HepG2 (cell line): ENCODE measurements around the gene ACCSL. TPM values are rescaled to one million over a fixed set of nuclear protein-coding genes. Genes with fewer than 3 reads are reported as not detected.

Source experiments
- ASH2L ChIP-seq: fragments of 300-600, 200-600 bp; sonication (generic); IDR thresholded peaks from 2 replicates; pipeline ENCODE4 v1.7.0; 2017; ENCODE audit warnings: low read depth, mild to moderate bottlenecking, moderate library complexity, mixed read lengths, low read length; ENCODE audit not compliant: insufficient read length
- EEA1 ChIP-seq: sonication (generic); formaldehyde crosslinking; IDR thresholded peaks from 2 replicates; pipeline ENCODE4 v1.5.1; 2020; ENCODE audit warnings: mild to moderate bottlenecking, missing genetic modification reagents, borderline replicate concordance
- JUNB ChIP-seq: sonication (generic); formaldehyde crosslinking; IDR thresholded peaks from 2 replicates; pipeline ENCODE4 v1.8.0; 2022; ENCODE audit warnings: missing genetic modification reagents, mild to moderate bottlenecking, borderline replicate concordance
- KAT7 ChIP-seq: IDR thresholded peaks from 2 replicates; pipeline ENCODE4 v1.6.1; 2018; ENCODE audit warnings: borderline replicate concordance, missing compliant biosample characterization
- POGZ ChIP-seq: sonication (generic); formaldehyde crosslinking; IDR thresholded peaks from 2 replicates; pipeline ENCODE4 v1.4.0; 2020; ENCODE audit warnings: mild to moderate bottlenecking, missing genetic modification reagents
- POLR2AphosphoS5 ChIP-seq: IDR thresholded peaks from 2 replicates; pipeline ENCODE4 v1.6.1; 2012; ENCODE audit warnings: low read depth, low read length
- POLR2G ChIP-seq: fragments of 200-400 bp; formaldehyde crosslinking; IDR thresholded peaks from 2 replicates; pipeline ENCODE4 v1.6.1; 2018; ENCODE audit warnings: mild to moderate bottlenecking, low read depth, low read length, moderate library complexity
- RELA ChIP-seq: sonication (generic); formaldehyde crosslinking; IDR thresholded peaks from 2 replicates; pipeline ENCODE4 v1.4.0; 2020; ENCODE audit warnings: missing genetic modification reagents
- TOPORS ChIP-seq: sonication (generic); formaldehyde crosslinking; IDR thresholded peaks from 2 replicates; pipeline ENCODE4 v1.8.0; 2023; ENCODE audit warnings: mild to moderate bottlenecking, missing genetic modification reagents
- ZFP82 ChIP-seq: sonication (generic); formaldehyde crosslinking; IDR thresholded peaks from 2 replicates; pipeline ENCODE4 v1.5.1; 2020; ENCODE audit warnings: mild to moderate bottlenecking, missing genetic modification reagents, borderline replicate concordance
- ZFYVE20 ChIP-seq: sonication (generic); formaldehyde crosslinking; IDR thresholded peaks from 2 replicates; pipeline ENCODE4 v1.8.0; 2023; ENCODE audit warnings: low read depth, mild to moderate bottlenecking, moderate library complexity, missing genetic modification reagents, borderline replicate concordance
- ZGPAT ChIP-seq: IDR thresholded peaks from 2 replicates; pipeline ENCODE4 v1.6.1; 2016; ENCODE audit warnings: mild to moderate bottlenecking
- ZNF407 ChIP-seq: sonication (generic); formaldehyde crosslinking; IDR thresholded peaks from one replicate; pipeline ENCODE4 v1.5.1; 2020; ENCODE audit warnings: mild to moderate bottlenecking, missing genetic modification reagents; ENCODE audit errors: not compliant biosample characterization
- ZNF570 ChIP-seq: sonication (generic); formaldehyde crosslinking; IDR thresholded peaks from 2 replicates; pipeline ENCODE4 v1.4.0; 2020; ENCODE audit warnings: mild to moderate bottlenecking, missing genetic modification reagents, borderline replicate concordance
- ZNF580 ChIP-seq: IDR thresholded peaks from 2 replicates; pipeline ENCODE4 v1.6.1; 2016; ENCODE audit warnings: low read depth, borderline replicate concordance
- polyA plus RNA-seq, 8 experiments: library from polyadenylated mRNA; depleted of rRNA in 3 of 8; stranded (reverse) in 7 of 8; unstranded in 1 of 8; fragments of >200 nt; fragmentation: Illumina TruSeq in 4 of 8; extraction: Trizol in 4 of 8; gene quantifications; 2 replicates each; pipeline versions ENCODE4 v1.2.1 to v1.2.3, GENCODE V29; 2011 to 2016; ENCODE audit warnings: low read depth in 4 of 8, missing spikeins in 1 of 8, mixed read lengths in 1 of 8; ENCODE audit not compliant: insufficient read depth in 1 of 8
- total RNA-seq, 5 experiments: library from RNA; depleted of rRNA; stranded (reverse); fragments of >200 nt; fragmentation: Illumina TruSeq; extraction: Trizol; gene quantifications; 2 replicates each; pipeline ENCODE4 v1.2.3, GENCODE V29; 2016; ENCODE audit warnings: low read depth in 1 of 5
- TF ChIP-seq, protein P1 (sequence below): IDR thresholded peaks from 2 replicates; pipeline ENCODE4 v1.6.1; 2016; ENCODE audit warnings: low read depth

ACCSL gene
- total and polyA plus RNA-seq, 2 of the 13 experiments (the other 11 are each of a cell fraction or from before 2014, with no cell fraction given) = not detected

DNA sequence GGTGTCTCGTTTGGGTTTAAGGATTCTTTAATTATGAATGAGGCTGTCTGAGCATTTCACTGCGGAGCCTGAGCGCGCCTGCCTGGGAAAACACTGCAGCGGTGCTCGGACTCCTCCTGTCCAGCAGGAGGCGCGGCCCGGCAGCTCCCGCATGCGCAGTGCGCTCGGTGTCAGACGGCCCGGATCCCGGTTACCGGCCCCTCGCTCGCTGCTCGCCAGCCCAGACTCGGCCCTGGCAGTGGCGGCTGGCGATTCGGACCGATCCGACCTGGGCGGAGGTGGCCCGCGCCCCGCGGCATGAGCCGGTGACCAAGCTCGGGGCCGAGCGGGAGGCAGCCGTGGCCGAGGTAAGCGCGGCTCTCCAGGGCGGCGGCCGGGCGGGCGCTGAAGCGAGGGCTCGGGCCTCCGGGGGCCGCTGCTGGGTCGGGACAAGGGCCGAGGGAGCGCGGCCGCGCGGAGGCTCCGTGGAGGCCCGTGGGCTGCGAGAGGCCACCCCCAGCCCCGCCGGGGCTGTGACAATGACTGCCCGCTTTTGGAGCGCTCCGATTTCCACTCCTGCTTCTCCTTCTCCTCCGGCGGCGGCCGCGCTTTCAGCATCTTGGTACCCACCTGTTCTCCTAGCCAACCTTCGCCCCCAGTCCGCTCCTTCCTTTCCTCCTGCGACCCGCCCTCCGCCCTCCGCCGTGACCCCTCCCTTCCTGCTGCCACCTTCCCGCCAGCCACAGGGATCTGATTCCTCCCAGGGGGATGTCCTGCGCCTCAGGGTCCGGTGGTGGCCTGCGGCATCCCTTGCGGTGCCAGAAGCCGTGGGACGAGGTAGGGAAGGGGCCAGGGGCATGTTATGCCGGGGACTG, 48.0 kb downstream of the ACCSL start, which contains the start of gene EXT2 (continued):
- TF ChIP-seq ZNF407 (CRISPR knock-in tag) (no peak), ASH2L (peak; percentile 65), KAT7 (CRISPR knock-in tag) (peak; percentile 28; the same call in 1 of the 2 replicates), POLR2AphosphoS5 (peak; percentile 48), ZNF580 (CRISPR knock-in tag) (peak; percentile 57; the same call in 1 of the 2 replicates), RELA (CRISPR knock-in tag) (no peak; the same call in 1 of the 2 replicates), EEA1 (peak; percentile 78; the same call in 1 of the 2 replicates), TOPORS (CRISPR knock-in tag) (peak; percentile 40; the same call in 1 of the 2 replicates), JUNB (CRISPR knock-in tag) (0 out of 2 replicates have a peak, but pooled peaks have one; percentile 25), POLR2G (peak; percentile 65), ZFP82 (CRISPR knock-in tag) (peak; percentile 79; the same call in 1 of the 2 replicates), POGZ (CRISPR knock-in tag) (peak; percentile 70; the same call in 1 of the 2 replicates), ZGPAT (peak; percentile 63; the same call in 1 of the 2 replicates), ZFYVE20 (no peak), ZNF570 (CRISPR knock-in tag) (no peak)
- TF ChIP-seq, protein P1, sequence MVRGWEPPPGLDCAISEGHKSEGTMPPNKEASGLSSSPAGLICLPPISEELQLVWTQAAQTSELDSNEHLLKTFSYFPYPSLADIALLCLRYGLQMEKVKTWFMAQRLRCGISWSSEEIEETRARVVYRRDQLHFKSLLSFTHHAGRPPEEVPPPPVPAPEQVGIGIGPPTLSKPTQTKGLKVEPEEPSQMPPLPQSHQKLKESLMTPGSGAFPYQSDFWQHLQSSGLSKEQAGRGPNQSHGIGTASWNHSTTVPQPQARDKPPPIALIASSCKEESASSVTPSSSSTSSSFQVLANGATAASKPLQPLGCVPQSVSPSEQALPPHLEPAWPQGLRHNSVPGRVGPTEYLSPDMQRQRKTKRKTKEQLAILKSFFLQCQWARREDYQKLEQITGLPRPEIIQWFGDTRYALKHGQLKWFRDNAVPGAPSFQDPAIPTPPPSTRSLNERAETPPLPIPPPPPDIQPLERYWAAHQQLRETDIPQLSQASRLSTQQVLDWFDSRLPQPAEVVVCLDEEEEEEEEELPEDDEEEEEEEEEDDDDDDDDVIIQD (CRISPR knock-in tag) = 0 out of 2 replicates have a peak, but pooled peaks have one; percentile 31
